ENCODE results near the gene GLRX. TPM values are rescaled to one million over a fixed set of nuclear protein-coding genes. Genes with fewer than 3 reads are reported as not detected.

The GLRX gene
- polyA plus RNA-seq, 3 donors: 386 to 603 (median 555) TPM

DNA sequence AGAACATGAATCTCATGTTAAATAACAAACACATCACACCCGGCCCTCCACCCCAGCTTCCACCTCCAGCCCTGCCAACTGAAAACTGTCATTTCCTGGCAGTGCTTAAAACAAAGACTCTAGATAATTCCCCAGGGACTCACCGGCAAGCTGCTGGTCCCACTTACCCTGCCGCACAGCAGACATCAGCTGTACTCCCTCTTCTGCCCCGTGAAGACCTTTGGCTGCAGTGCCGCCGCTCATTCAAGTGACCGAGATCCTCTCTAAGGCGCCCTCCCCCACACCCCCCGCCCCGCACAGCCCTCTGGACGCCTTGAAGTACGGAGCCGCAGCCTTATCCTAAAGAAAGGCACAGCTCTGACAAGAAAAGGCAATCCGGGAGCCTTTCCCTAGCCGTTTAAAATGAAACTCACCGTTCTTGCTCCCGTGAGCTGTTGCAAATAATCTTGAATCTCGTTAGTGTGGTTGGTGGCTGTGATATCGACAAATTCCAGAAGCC lies 434 bp downstream of the GLRX start:
- peaks cover 4 to 5% of the 10 kb centered on the region in 2 donors for H3K36me3 ChIP-seq (replicated peaks in 1 of 2; ENCODE audit: control insufficient read depth in 1 of 2, insufficient read depth in 2 of 2, low read length in 2 of 2)
- peak overlapping the region; percentile 97 for H3K4me3 Mint-ChIP-seq
- peaks cover 75 to 92% of the 10 kb centered on the region in 2 donors for H3K4me1 ChIP-seq (ENCODE audit: control insufficient read depth in 1 of 2, insufficient read depth in 2 of 2, low read length in 2 of 2)

DNA sequence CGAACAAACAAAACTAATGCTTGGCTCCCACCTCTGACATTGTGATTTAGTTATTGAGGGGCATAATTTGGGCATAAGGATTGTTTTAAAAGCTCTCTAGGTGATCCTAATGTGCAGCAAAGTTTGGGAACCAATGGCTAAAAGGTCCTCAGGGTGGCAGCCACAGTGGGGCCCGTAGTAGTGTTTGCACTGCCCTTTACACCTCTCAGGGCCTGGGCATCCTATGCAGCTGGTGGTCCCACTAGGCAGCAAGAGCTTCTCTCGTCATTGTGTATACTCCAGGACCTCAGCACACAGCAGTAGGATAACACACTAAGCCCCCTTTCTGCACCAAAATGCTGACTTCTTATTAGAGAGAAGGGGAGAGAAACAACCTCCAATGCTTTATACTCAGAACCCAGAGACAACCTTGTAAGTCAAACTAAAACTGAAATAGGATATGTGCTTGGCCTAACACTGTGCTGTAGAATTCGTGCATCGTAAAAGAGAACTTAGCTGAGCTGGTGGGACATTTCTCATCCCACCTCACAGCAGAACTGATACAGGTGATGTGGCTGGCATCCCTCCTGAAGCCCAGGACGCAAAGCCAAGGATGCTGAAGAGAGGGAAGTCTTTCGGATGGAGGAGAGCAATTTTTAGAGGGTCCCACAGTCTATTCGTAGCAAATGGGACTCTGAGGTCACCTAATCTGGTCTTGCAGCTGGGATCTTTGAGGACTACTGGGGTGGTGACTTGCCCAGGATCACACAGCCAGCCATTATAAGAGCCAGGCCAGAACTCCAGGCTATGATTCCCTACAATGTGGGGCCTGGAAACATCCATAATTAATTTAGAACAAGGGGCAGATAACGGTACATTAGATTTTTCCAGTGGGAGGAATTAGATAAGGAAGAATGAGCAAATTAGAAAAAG lies 1.2 kb downstream of the GLRX start:
- H3K4me3 ChIP-seq (replicated peaks in 1 of 3; ENCODE audit: low read depth in 2 of 3, low read length in 3 of 3): peak overlapping the region; percentile 87 to 100 (median 98)
- no peaks in the 10 kb centered on the region for H3K9me3 ChIP-seq (replicated peaks in 1 of 2; ENCODE audit: control insufficient read depth in 1 of 2, insufficient read depth in 1 of 2, low read length in 2 of 2)
- TF ChIP-seq, protein P1, sequence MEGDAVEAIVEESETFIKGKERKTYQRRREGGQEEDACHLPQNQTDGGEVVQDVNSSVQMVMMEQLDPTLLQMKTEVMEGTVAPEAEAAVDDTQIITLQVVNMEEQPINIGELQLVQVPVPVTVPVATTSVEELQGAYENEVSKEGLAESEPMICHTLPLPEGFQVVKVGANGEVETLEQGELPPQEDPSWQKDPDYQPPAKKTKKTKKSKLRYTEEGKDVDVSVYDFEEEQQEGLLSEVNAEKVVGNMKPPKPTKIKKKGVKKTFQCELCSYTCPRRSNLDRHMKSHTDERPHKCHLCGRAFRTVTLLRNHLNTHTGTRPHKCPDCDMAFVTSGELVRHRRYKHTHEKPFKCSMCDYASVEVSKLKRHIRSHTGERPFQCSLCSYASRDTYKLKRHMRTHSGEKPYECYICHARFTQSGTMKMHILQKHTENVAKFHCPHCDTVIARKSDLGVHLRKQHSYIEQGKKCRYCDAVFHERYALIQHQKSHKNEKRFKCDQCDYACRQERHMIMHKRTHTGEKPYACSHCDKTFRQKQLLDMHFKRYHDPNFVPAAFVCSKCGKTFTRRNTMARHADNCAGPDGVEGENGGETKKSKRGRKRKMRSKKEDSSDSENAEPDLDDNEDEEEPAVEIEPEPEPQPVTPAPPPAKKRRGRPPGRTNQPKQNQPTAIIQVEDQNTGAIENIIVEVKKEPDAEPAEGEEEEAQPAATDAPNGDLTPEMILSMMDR (IDR thresholded peaks at IDR 0.05): no peak
- no peak for DNase-seq
- peak overlapping the region; percentile 98 for H3K4me2 ChIP-seq (replicated peaks; ENCODE audit: extremely low read depth, low read length, poor library complexity, severe bottlenecking)
- peaks cover 75 to 92% of the 10 kb centered on the region in 2 donors for H3K4me1 ChIP-seq (ENCODE audit: control insufficient read depth in 1 of 2, insufficient read depth in 2 of 2, low read length in 2 of 2)
- peak overlapping the region; percentile 83 for H2AFZ ChIP-seq (ENCODE audit: insufficient read depth, low read depth, low read length, poor library complexity, severe bottlenecking)
- peak overlapping the region; percentile 65 for H3K9ac ChIP-seq (ENCODE audit: insufficient read depth, low read length, poor library complexity, severe bottlenecking)
- Mint-ChIP-seq H3K4me1 (peaks cover 83% of the 10 kb centered on the region), H3K4me3 (peak overlapping the region; percentile 97), H3K27me3 (ENCODE audit: low read depth in 3 of 3) (peaks cover 0 to 2% (median 0%) of the 10 kb centered on the region in 3 donors), H3K27ac (peak overlapping the region; percentile 97 to 99 (median 99)), H3K9me3 (no peaks in the 10 kb centered on the region), H3K36me3 (peaks cover 16 to 23% of the 10 kb centered on the region in 2 donors)
- H4K20me1 ChIP-seq (ENCODE audit: insufficient read depth, low read length): peaks cover 59% of the 10 kb centered on the region
- H3K27ac ChIP-seq (ENCODE audit: low read depth in 1 of 2, low read length in 2 of 2): peak overlapping the region; percentile 92 to 95
- intact Hi-C loops (cut with micrococcal nuclease): loop anchor here in 1 of 2 donors (10.0 kb wide), 1 partner anchor 87 kb away; the partner anchor contains the start of gene RHOBTB3
- 11% methylated on average over 4 of the region's 9 CpGs for WGBS (ENCODE audit: insufficient coverage)
- H3K36me3 ChIP-seq (replicated peaks in 1 of 2; ENCODE audit: control insufficient read depth in 1 of 2, insufficient read depth in 2 of 2, low read length in 2 of 2): peaks cover 11 to 13% of the 10 kb centered on the region in 2 donors
- H3K27me3 ChIP-seq (ENCODE audit: control insufficient read depth in 2 of 2, insufficient read depth in 2 of 2, low read length in 2 of 2): no peaks in the 10 kb centered on the region
- H3K79me2 ChIP-seq (ENCODE audit: insufficient read depth, low read length): peaks cover 67% of the 10 kb centered on the region

More for the DNA sequence above, 434 bp downstream of the GLRX start:
- H3K9me3 Mint-ChIP-seq: no peaks in the 10 kb centered on the region
- H3K4me2 ChIP-seq (replicated peaks; ENCODE audit: extremely low read depth, low read length, poor library complexity, severe bottlenecking): peak overlapping the region; percentile 98
- H2AFZ ChIP-seq (ENCODE audit: insufficient read depth, low read depth, low read length, poor library complexity, severe bottlenecking): peak overlapping the region; percentile 83
- WGBS (ENCODE audit: insufficient coverage): 0% methylated on average over 17 of the region's 19 CpGs
- H4K20me1 ChIP-seq (ENCODE audit: insufficient read depth, low read length): peaks cover 51% of the 10 kb centered on the region
- peaks cover 60% of the 10 kb centered on the region for H3K79me2 ChIP-seq (ENCODE audit: insufficient read depth, low read length)
- peak overlapping the region; percentile 92 to 95 for H3K27ac ChIP-seq (ENCODE audit: low read depth in 1 of 2, low read length in 2 of 2)
- intact Hi-C loops (cut with micrococcal nuclease): loop anchor here in 1 of 2 donors (10.0 kb wide), 1 partner anchor 87 kb away; the partner anchor contains the start of gene RHOBTB3
- peak overlapping the region; percentile 87 to 100 (median 98) for H3K4me3 ChIP-seq (replicated peaks in 1 of 3; ENCODE audit: low read depth in 2 of 3, low read length in 3 of 3)
- peak overlapping the region; percentile 65 for H3K9ac ChIP-seq (ENCODE audit: insufficient read depth, low read length, poor library complexity, severe bottlenecking)
- TF ChIP-seq, protein P1 (IDR thresholded peaks at IDR 0.05): no peak
- H3K4me1 Mint-ChIP-seq: peaks cover 82% of the 10 kb centered on the region
- peaks cover 0 to 2% (median 0%) of the 10 kb centered on the region in 3 donors for H3K27me3 Mint-ChIP-seq (ENCODE audit: low read depth in 3 of 3)
- peak overlapping the region; percentile 97 to 99 (median 99) for H3K27ac Mint-ChIP-seq
- H3K36me3 Mint-ChIP-seq: peaks cover 10 to 16% of the 10 kb centered on the region in 2 donors
- no peaks in the 10 kb centered on the region for H3K9me3 ChIP-seq (replicated peaks in 1 of 2; ENCODE audit: control insufficient read depth in 1 of 2, insufficient read depth in 1 of 2, low read length in 2 of 2)
- DNase-seq: peak in 1 of 3 donors; percentile 41
- no peaks in the 10 kb centered on the region for H3K27me3 ChIP-seq (ENCODE audit: control insufficient read depth in 2 of 2, insufficient read depth in 2 of 2, low read length in 2 of 2)

Data from CD14-positive monocyte (primary cell).